Osteocyte (in vitro differentiated cells): ENCODE results near the gene MYOG. TPM values are rescaled to one million over a fixed set of nuclear protein-coding genes. Genes with fewer than 3 reads are reported as not detected.

Source experiments
- DNase-seq: peaks from one replicate; pipeline ENCODE4 v3.0.0; 2021; ENCODE audit warnings: mixed read lengths; ENCODE audit not compliant: unreplicated experiment; ENCODE audit errors: extremely low spot score
- H3K27ac Mint-ChIP-seq: one replicate; pipeline ENCODE4 v1.8.0; 2021; ENCODE audit warnings: mild to moderate bottlenecking, mixed read lengths; ENCODE audit not compliant: unreplicated experiment
- H3K27me3 Mint-ChIP-seq: one replicate; pipeline ENCODE4 v1.8.0; 2021; ENCODE audit warnings: mixed read lengths; ENCODE audit not compliant: unreplicated experiment
- H3K36me3 Mint-ChIP-seq: one replicate; pipeline ENCODE4 v1.8.0; 2021; ENCODE audit warnings: mixed read lengths; ENCODE audit not compliant: unreplicated experiment
- H3K4me1 Mint-ChIP-seq: one replicate; pipeline ENCODE4 v1.8.0; 2021; ENCODE audit warnings: mixed read lengths; ENCODE audit not compliant: unreplicated experiment
- H3K4me3 Mint-ChIP-seq: one replicate; pipeline ENCODE4 v1.8.0; 2021; ENCODE audit warnings: mild to moderate bottlenecking, moderate library complexity, mixed read lengths; ENCODE audit not compliant: unreplicated experiment
- H3K9me3 Mint-ChIP-seq: one replicate; pipeline ENCODE4 v1.8.0; 2021; ENCODE audit warnings: mixed read lengths; ENCODE audit not compliant: unreplicated experiment
- CTCF ChIP-seq: fragments of 200-600 bp; sonication (generic); IDR thresholded peaks from 2 replicates; pipeline ENCODE4 v1.5.0; 2021; ENCODE audit warnings: antibody characterized with exemption, mild to moderate bottlenecking, moderate library complexity
- total RNA-seq: library from RNA; stranded (reverse); gene quantifications from 2 replicates; pipeline ENCODE4 v1.2.1, GENCODE V29; 2021

MYOG gene
- total RNA-seq, 1 donor from 2014 or later: not detected

GRCh38 chr1:203076031-203076511 lies 9.7 kb downstream of the MYOG start:
- H3K4me1 Mint-ChIP-seq: no peaks in the 10 kb centered on the region
- no peak overlapping the region for H3K27ac Mint-ChIP-seq
- DNase-seq: no peak
- TF ChIP-seq CTCF: no peak
- no peaks in the 10 kb centered on the region for H3K9me3 Mint-ChIP-seq
- no peak overlapping the region for H3K4me3 Mint-ChIP-seq
- no peaks in the 10 kb centered on the region for H3K36me3 Mint-ChIP-seq
- H3K27me3 Mint-ChIP-seq: peaks cover 57% of the 10 kb centered on the region

- no peak for DNase-seq
- Mint-ChIP-seq H3K4me1 (no peaks in the 10 kb centered on the region), H3K9me3 (no peaks in the 10 kb centered on the region), H3K4me3 (no peak overlapping the region), H3K27ac (no peak overlapping the region), H3K36me3 (no peaks in the 10 kb centered on the region), H3K27me3 (peaks cover 52% of the 10 kb centered on the region)
- TF ChIP-seq CTCF: no peak
Observed at GRCh38 chr1:203075236-203076030, 10.4 kb downstream of the MYOG start.

- no peaks in the 10 kb centered on the region for H3K4me1 Mint-ChIP-seq
Observed at GRCh38 chr1:203074610-203075009, 11.2 kb downstream of the MYOG start.

GRCh38 chr1:203073469-203073868 lies 12.3 kb downstream of the MYOG start:
- Mint-ChIP-seq H3K27me3 (peaks cover 39% of the 10 kb centered on the region), H3K36me3 (no peaks in the 10 kb centered on the region), H3K9me3 (no peaks in the 10 kb centered on the region), H3K4me3 (no peak overlapping the region), H3K27ac (no peak overlapping the region), H3K4me1 (no peaks in the 10 kb centered on the region)
- no peak for DNase-seq
- TF ChIP-seq CTCF: no peak

More at GRCh38 chr1:203074610-203075009, 11.2 kb downstream of the MYOG start:
- Mint-ChIP-seq H3K9me3 (no peaks in the 10 kb centered on the region), H3K36me3 (no peaks in the 10 kb centered on the region), H3K27ac (no peak overlapping the region), H3K4me3 (no peak overlapping the region), H3K27me3 (peaks cover 46% of the 10 kb centered on the region)
- TF ChIP-seq CTCF: no peak
- no peak for DNase-seq

GRCh38 chr1:203072911-203073310 lies 12.9 kb downstream of the MYOG start:
- no peaks in the 10 kb centered on the region for H3K9me3 Mint-ChIP-seq
- no peaks in the 10 kb centered on the region for H3K4me1 Mint-ChIP-seq
- H3K36me3 Mint-ChIP-seq: no peaks in the 10 kb centered on the region
- H3K27ac Mint-ChIP-seq: no peak overlapping the region
- no peak for TF ChIP-seq CTCF
- H3K4me3 Mint-ChIP-seq: no peak overlapping the region
- DNase-seq: no peak
- H3K27me3 Mint-ChIP-seq: peaks cover 35% of the 10 kb centered on the region
